PC-9 (cell line): ENCODE measurements around the gene TEX47.

ENCODE experiments used
- CTCF ChIP-seq: fragments of 200-600 bp; sonication (generic); conservative IDR thresholded peaks from 2 replicates; pipeline ENCODE4 v1.6.1; 2017; ENCODE audit warnings: mixed run types, antibody characterized with exemption, mild to moderate bottlenecking, moderate library complexity
- EZH2 ChIP-seq: fragments of 200-600 bp; sonication (generic); IDR thresholded peaks from 2 replicates; pipeline ENCODE4 v1.8.0; 2017; ENCODE audit warnings: antibody characterized with exemption, low read depth

- TF ChIP-seq CTCF (no peak), EZH2 (no peak)
Observed at GRCh38 chr7:88759230-88760135, 36.1 kb downstream of the TEX47 start, which contains the start of gene ZNF804B.
